ENCODE results near the gene CRACR2A.

Gene CRACR2A

GRCh38 chr12:3671330-3672112, 81.4 kb downstream of the CRACR2A start:
- in situ Hi-C loops (cut with MboI; ENCODE audit: low pct_unique_long_range_greater_than_20kb, low sequenced_read_pairs, unreplicated experiment), result no loop called here
- no peak for DNase-seq (ENCODE audit: low spot score)
- no peak for TF ChIP-seq CTCF (IDR thresholded peaks at IDR 0.05; ENCODE audit: extremely low read depth, insufficient read depth, missing control alignments)

GRCh38 chr12:3670083-3670620, 82.8 kb downstream of the CRACR2A start:
- no peak for TF ChIP-seq CTCF (IDR thresholded peaks at IDR 0.05; ENCODE audit: extremely low read depth, insufficient read depth, missing control alignments)
- in situ Hi-C loops (cut with MboI; ENCODE audit: low pct_unique_long_range_greater_than_20kb, low sequenced_read_pairs, unreplicated experiment), result no loop called here

GRCh38 chr12:3669594-3669993, 83.3 kb downstream of the CRACR2A start:
- in situ Hi-C loops (cut with MboI; ENCODE audit: low pct_unique_long_range_greater_than_20kb, low sequenced_read_pairs, unreplicated experiment), result no loop called here
- TF ChIP-seq CTCF (IDR thresholded peaks at IDR 0.05; ENCODE audit: extremely low read depth, insufficient read depth, missing control alignments), result no peak
- no peak for DNase-seq (ENCODE audit: low spot score)

More at GRCh38 chr12:3670083-3670620, 82.8 kb downstream of the CRACR2A start:
- no peak for DNase-seq (ENCODE audit: low spot score)

- in situ Hi-C loops (cut with MboI; ENCODE audit: low pct_unique_long_range_greater_than_20kb, low sequenced_read_pairs, unreplicated experiment), result no loop called here
- no peak for DNase-seq (ENCODE audit: low spot score)
- TF ChIP-seq CTCF (IDR thresholded peaks at IDR 0.05; ENCODE audit: extremely low read depth, insufficient read depth, missing control alignments), result no peak
Observed at GRCh38 chr12:3668479-3669165, 84.3 kb downstream of the CRACR2A start.

- TF ChIP-seq CTCF (IDR thresholded peaks at IDR 0.05; ENCODE audit: extremely low read depth, insufficient read depth, missing control alignments), result no peak
- DNase-seq (ENCODE audit: low spot score), result no peak
- in situ Hi-C loops (cut with MboI; ENCODE audit: low pct_unique_long_range_greater_than_20kb, low sequenced_read_pairs, unreplicated experiment), result no loop called here
Observed at GRCh38 chr12:3667485-3667884, 85.4 kb downstream of the CRACR2A start.

GRCh38 chr12:3666441-3666840, 86.5 kb downstream of the CRACR2A start:
- no peak for DNase-seq (ENCODE audit: low spot score)
- in situ Hi-C loops (cut with MboI; ENCODE audit: low pct_unique_long_range_greater_than_20kb, low sequenced_read_pairs, unreplicated experiment), result no loop called here
- no peak for TF ChIP-seq CTCF (IDR thresholded peaks at IDR 0.05; ENCODE audit: extremely low read depth, insufficient read depth, missing control alignments)

Measured in GM13977 (cell line).